SK-N-SH (cell line): ENCODE measurements around the gene HDGFL2. TPM values are rescaled to one million over a fixed set of nuclear protein-coding genes. Genes with fewer than 3 reads are reported as not detected.

Experiments used
- CTCF ChIA-PET: fragments of 300-600, 350-600 bp; formaldehyde crosslinking; extraction: SDS; loops from one replicate; lab custom pipeline; 2021; lab: Yijun Ruan, JAX
- POLR2A ChIA-PET: fragments of 350-600 bp; sonication (Branson Sonifier 250); formaldehyde crosslinking; extraction: SDS; loops from one replicate; lab custom pipeline; 2020; ENCODE audit warnings: antibody characterized with exemption, inconsistent platforms; lab: Yijun Ruan, JAX
- DNase-seq: peaks from one replicate; pipeline ENCODE4 v3.0.0; 2012
- H2AFZ ChIP-seq: fragments of 200-600 bp; sonication (generic); 2 replicates; pipeline ENCODE4 v1.8.1; 2016; ENCODE audit warnings: antibody characterized with exemption, mild to moderate bottlenecking, low read depth
- H3F3A ChIP-seq: fragments of 200-600 bp; sonication (generic); replicated peaks from 2 replicates; pipeline ENCODE3; 2016; ENCODE audit warnings: antibody characterized with exemption, mild to moderate bottlenecking; ENCODE audit not compliant: insufficient read depth
- H3K27ac ChIP-seq, 2 experiments: fragments of 200-500 bp in 1 of 2; fragments of 200-600 bp in 1 of 2; sonication (Bioruptor generic) in 1 of 2; sonication (generic), shearing (Covaris generic) in 1 of 2; 2 replicates each; pipeline versions ENCODE4 v1.5.1 to v1.6.1; 2014 to 2016; ENCODE audit warnings: low read depth in 2 of 2, inconsistent platforms in 1 of 2, low read length in 1 of 2, mild to moderate bottlenecking in 1 of 2, mixed read lengths in 1 of 2
- H3K27me3 ChIP-seq: fragments of 200-600 bp; sonication (generic), shearing (Covaris generic); 2 replicates; pipeline ENCODE4 v1.6.1; 2016; ENCODE audit warnings: mixed run types; ENCODE audit not compliant: insufficient read depth
- H3K36me3 ChIP-seq, 2 experiments: fragments of 200-500 bp in 1 of 2; fragments of 200-600 bp in 1 of 2; sonication (Bioruptor generic) in 1 of 2; sonication (generic) in 1 of 2; replicated peaks in 1 of 2; 2 replicates each; pipeline versions ENCODE3 to v1.5.1; 2014 to 2016; ENCODE audit warnings: low read length in 1 of 2, mild to moderate bottlenecking in 1 of 2; ENCODE audit not compliant: insufficient read depth in 2 of 2, control insufficient read depth in 1 of 2
- H3K4me1 ChIP-seq, 2 experiments: fragments of 200-500 bp in 1 of 2; fragments of 200-600 bp in 1 of 2; sonication (Bioruptor generic) in 1 of 2; sonication (generic), shearing (Covaris generic) in 1 of 2; 2 replicates each; pipeline versions ENCODE4 v1.5.1 to v1.6.1; 2014 to 2016; ENCODE audit warnings: low read depth in 1 of 2, low read length in 1 of 2, mixed run types in 1 of 2; ENCODE audit not compliant: insufficient read depth in 2 of 2, control insufficient read depth in 1 of 2
- H3K4me2 ChIP-seq: fragments of 200-600 bp; sonication (generic), shearing (Covaris generic); 2 replicates; pipeline ENCODE4 v1.6.1; 2017; ENCODE audit warnings: mixed run types
- H3K4me3 ChIP-seq, 2 experiments: fragments of 200-500 bp in 1 of 2; fragments of 200-600 bp in 1 of 2; sonication (Bioruptor generic) in 1 of 2; sonication (generic), shearing (Covaris generic) in 1 of 2; 2 replicates each; pipeline versions ENCODE4 v1.5.1 to v1.8.1; 2014 to 2016; ENCODE audit warnings: low read depth in 2 of 2, inconsistent platforms in 1 of 2, low read length in 1 of 2, mild to moderate bottlenecking in 1 of 2, mixed read lengths in 1 of 2, moderate library complexity in 1 of 2
- H3K79me2 ChIP-seq: fragments of 200-600 bp; sonication (generic); 2 replicates; pipeline ENCODE4 v1.8.1; 2017; ENCODE audit warnings: mild to moderate bottlenecking; ENCODE audit not compliant: insufficient read depth
- H3K9ac ChIP-seq: fragments of 200-600 bp; sonication (generic); 2 replicates; pipeline ENCODE4 v1.6.1; 2017; ENCODE audit warnings: mixed run types
- H3K9me2 ChIP-seq: fragments of 200-600 bp; sonication (generic); 2 replicates; pipeline ENCODE4 v1.6.1; 2017; ENCODE audit warnings: mixed run types
- H3K9me3 ChIP-seq: fragments of 200-600 bp; sonication (generic); 2 replicates; pipeline ENCODE4 v1.6.1; 2017; ENCODE audit warnings: mixed run types, mild to moderate bottlenecking, moderate library complexity
- H4K20me1 ChIP-seq: fragments of 200-600 bp; sonication (generic); 2 replicates; pipeline ENCODE4 v1.6.1; 2017; ENCODE audit warnings: mild to moderate bottlenecking, mixed run types; ENCODE audit not compliant: insufficient read depth
- CHD2 ChIP-seq: fragments of 150-350 bp; IDR thresholded peaks from 2 replicates; pipeline ENCODE4 v1.6.1; 2018; ENCODE audit warnings: low read length; ENCODE audit not compliant: partially characterized antibody
- ELF1 ChIP-seq: IDR thresholded peaks from 2 replicates; pipeline ENCODE4 v1.4.0; 2012
- EZH2phosphoT487 ChIP-seq: fragments of 200-600 bp; sonication (generic); IDR thresholded peaks from 2 replicates; pipeline ENCODE4 v1.6.1; 2017; ENCODE audit warnings: low read depth, mixed run types, mild to moderate bottlenecking, antibody characterized with exemption, moderate library complexity, borderline replicate concordance
- FOSL2 ChIP-seq: IDR thresholded peaks from 2 replicates; pipeline ENCODE4 v1.4.0; 2012; ENCODE audit warnings: low read depth, mild to moderate bottlenecking, moderate library complexity, borderline replicate concordance
- GABPA ChIP-seq: IDR thresholded peaks from 2 replicates; pipeline ENCODE4 v1.4.0; 2012; ENCODE audit warnings: low read depth, mild to moderate bottlenecking
- GATA2 ChIP-seq: sonication (generic); formaldehyde crosslinking; IDR thresholded peaks from 2 replicates; pipeline ENCODE4 v1.5.0; 2020; ENCODE audit warnings: mild to moderate bottlenecking, missing genetic modification reagents
- JUND ChIP-seq: IDR thresholded peaks from 2 replicates; pipeline ENCODE4 v1.4.0; 2012
- MAX ChIP-seq: IDR thresholded peaks from 2 replicates; pipeline ENCODE4 v1.4.0; 2012; ENCODE audit warnings: low read depth
- MEF2A ChIP-seq: IDR thresholded peaks from 2 replicates; pipeline ENCODE4 v1.4.0; 2012; ENCODE audit warnings: low read depth, borderline replicate concordance
- MXI1 ChIP-seq: IDR thresholded peaks from 2 replicates; pipeline ENCODE4 v1.6.1; 2012; ENCODE audit warnings: mild to moderate bottlenecking, low read depth, low read length, improper control_type of control experiment
- NRF1 ChIP-seq: IDR thresholded peaks from 2 replicates; pipeline ENCODE4 v1.6.1; 2012; ENCODE audit warnings: low read depth, mild to moderate bottlenecking, low read length
- RAD21 ChIP-seq: IDR thresholded peaks from 2 replicates; pipeline ENCODE4 v1.6.1; 2012; ENCODE audit warnings: mild to moderate bottlenecking, low read length
- RCOR1 ChIP-seq: fragments of 150-350 bp; IDR thresholded peaks from 2 replicates; pipeline ENCODE4 v1.6.1; 2017; ENCODE audit warnings: antibody characterized with exemption, low read length
- RFX5 ChIP-seq: IDR thresholded peaks from 2 replicates; pipeline ENCODE4 v1.6.1; 2012; ENCODE audit warnings: mild to moderate bottlenecking, improper control_type of control experiment, low read length
- SMC3 ChIP-seq: IDR thresholded peaks from 2 replicates; pipeline ENCODE4 v1.6.1; 2012; ENCODE audit warnings: low read depth, low read length, improper control_type of control experiment
- TAF1 ChIP-seq: IDR thresholded peaks from 2 replicates; pipeline ENCODE4 v1.6.1; 2012; ENCODE audit warnings: low read depth, mild to moderate bottlenecking, low read length, moderate library complexity, borderline replicate concordance
- TEAD4 ChIP-seq: IDR thresholded peaks from 2 replicates; pipeline ENCODE4 v1.4.0; 2012; ENCODE audit warnings: mild to moderate bottlenecking, borderline replicate concordance; ENCODE audit not compliant: insufficient read depth
- YY1 ChIP-seq: IDR thresholded peaks from 2 replicates; pipeline ENCODE4 v1.4.0; 2012; ENCODE audit warnings: low read depth, mild to moderate bottlenecking
- WGBS: methylation state at CpG from one replicate; pipeline ENCODE4 v1.1.6; 2017; ENCODE audit warnings: low lambda C conversion rate; 5-methylcytosine and 5-hydroxymethylcytosine counted together
- polyA plus RNA-seq, 3 experiments: library from polyadenylated mRNA; depleted of rRNA; stranded (reverse); fragments of >200 nt; gene quantifications; 2 replicates each; pipeline ENCODE4 v1.2.3, GENCODE V29; 2012
- TF ChIP-seq, protein P1 (sequence below): IDR thresholded peaks from 2 replicates; pipeline ENCODE4 v1.4.0; 2012; ENCODE audit warnings: low read depth, borderline replicate concordance
- TF ChIP-seq, protein P2 (sequence below): fragments of 150-350 bp; IDR thresholded peaks from 2 replicates; pipeline ENCODE4 v1.6.1; 2017; ENCODE audit warnings: antibody characterized with exemption, low read length, low read depth, borderline replicate concordance
- TF ChIP-seq, protein P3 (sequence below): IDR thresholded peaks from 2 replicates; pipeline ENCODE4; 2012

The HDGFL2 gene
- polyA plus RNA-seq, 1 of the 3 experiments (the other 2 are of a cell fraction): 77.8 TPM

DNA sequence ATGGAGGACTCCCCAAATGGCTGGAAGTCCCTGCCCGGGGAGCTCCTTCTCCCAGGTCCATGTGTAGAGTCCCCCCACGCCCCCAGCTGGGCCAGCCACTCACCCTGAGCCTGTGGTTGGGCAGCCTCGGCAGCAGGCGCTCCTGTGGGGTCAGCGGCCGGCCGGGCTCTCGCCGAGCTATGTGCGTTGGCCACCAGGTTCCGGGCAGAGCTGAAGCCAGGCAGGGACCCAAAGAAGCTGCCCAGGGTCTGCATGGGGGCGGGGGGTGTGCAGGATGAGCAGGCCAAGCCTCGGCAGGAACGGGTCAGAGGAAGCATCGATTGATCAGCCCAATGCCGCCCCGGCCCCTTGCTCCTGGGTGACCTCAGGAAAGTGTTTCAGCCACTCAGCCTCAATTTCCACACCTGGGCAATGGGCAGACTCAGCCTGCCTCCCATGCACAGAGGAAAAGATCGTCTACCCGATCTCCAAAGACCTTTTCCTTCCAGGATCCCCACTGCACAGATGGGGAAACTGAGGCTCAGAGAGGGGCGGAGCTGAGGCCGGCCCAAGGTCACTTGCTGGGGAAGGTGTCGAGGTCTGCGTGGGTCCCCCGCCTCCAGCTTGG is 45.5 kb downstream of the HDGFL2 start:
- Histone ChIP-seq H3K9me3 (no peaks in the 10 kb centered on the region), H3K4me1 (peaks cover 0 to 3% of the 10 kb centered on the region in 2 experiments; a peak in 1 of 4 replicates), H2AFZ (no peak overlapping the region), H3K27me3 (no peaks in the 10 kb centered on the region), H3K79me2 (no peaks in the 10 kb centered on the region), H3K9ac (no peak overlapping the region), H3K4me3 (no peak overlapping the region), H4K20me1 (no peaks in the 10 kb centered on the region), H3K9me2 (no peaks in the 10 kb centered on the region), H3K27ac (no peak overlapping the region), H3F3A (no peaks in the 10 kb centered on the region), H3K4me2 (no peak overlapping the region), H3K36me3 (no peaks in the 10 kb centered on the region)
- no peak for DNase-seq
- ChIA-PET CTCF (interaction anchor here (1.1 kb wide), 1 partner anchor 9 kb away, joined by 4 read pairs; no protein-coding TSS in a partner anchor), POLR2A (interaction anchor here (1.0 kb wide), 1 partner anchor 9 kb away, joined by 3 read pairs; no protein-coding TSS in a partner anchor)
- TF ChIP-seq MXI1: no peak
- no peak for TF ChIP-seq GATA2
- TF ChIP-seq RAD21: no peak
- no peak for TF ChIP-seq EZH2phosphoT487
- no peak for TF ChIP-seq GABPA
- no peak for TF ChIP-seq RCOR1
- no peak for TF ChIP-seq ELF1
- TF ChIP-seq, protein P1, sequence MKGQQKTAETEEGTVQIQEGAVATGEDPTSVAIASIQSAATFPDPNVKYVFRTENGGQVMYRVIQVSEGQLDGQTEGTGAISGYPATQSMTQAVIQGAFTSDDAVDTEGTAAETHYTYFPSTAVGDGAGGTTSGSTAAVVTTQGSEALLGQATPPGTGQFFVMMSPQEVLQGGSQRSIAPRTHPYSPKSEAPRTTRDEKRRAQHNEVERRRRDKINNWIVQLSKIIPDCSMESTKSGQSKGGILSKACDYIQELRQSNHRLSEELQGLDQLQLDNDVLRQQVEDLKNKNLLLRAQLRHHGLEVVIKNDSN: no peak
- no peak for TF ChIP-seq YY1
- no peak for TF ChIP-seq NRF1
- TF ChIP-seq, protein P2, sequence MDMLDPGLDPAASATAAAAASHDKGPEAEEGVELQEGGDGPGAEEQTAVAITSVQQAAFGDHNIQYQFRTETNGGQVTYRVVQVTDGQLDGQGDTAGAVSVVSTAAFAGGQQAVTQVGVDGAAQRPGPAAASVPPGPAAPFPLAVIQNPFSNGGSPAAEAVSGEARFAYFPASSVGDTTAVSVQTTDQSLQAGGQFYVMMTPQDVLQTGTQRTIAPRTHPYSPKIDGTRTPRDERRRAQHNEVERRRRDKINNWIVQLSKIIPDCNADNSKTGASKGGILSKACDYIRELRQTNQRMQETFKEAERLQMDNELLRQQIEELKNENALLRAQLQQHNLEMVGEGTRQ: no peak
- no CpG with 5 or more reads among the region's 24 CpGs for WGBS

DNA sequence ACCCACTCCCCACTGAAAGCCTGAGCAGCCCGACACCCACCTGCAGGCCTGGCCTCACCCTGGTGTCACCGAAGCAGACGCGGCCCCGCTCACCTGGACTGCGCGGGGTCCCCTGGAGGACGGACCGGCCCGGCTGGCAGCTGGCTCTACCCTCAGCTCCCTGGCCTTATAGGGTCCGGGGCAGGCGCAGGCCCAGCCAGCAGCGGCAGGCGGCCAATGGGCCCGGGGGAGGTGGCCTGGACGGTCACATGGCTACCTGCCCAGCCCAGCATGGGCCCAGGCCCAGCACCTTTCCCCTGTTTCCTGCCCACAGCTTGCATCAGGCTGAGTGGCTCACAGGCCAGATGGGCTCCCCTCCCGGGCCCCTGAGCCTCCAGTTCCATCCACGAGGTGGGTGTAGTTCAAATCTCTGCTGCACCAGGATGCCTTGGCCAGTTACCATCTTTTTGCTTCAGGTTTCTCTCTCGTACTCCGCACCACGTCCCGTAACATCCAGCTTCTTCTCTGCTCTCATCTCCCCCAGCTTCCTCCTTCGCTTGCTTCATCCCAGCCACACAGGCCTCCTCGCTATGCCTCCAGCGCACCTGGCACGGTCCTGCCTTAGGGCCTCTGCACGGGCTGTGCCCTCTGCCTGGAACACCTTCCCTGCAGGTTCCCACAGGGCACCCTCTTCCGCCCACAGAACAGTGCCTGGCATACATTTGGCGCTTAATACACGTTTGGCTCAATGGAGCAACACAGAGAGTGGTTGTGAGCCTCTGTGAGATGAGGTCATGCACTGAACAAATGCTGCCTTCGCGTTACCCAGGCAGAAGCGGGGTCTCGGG is 46.5 kb downstream of the HDGFL2 start, which contains the start of gene PLIN4:
PLIN4 (minus strand) TSS at position 142 of the 827 bp plus-strand sequence. CDS start 214 bp downstream, outside the sequence.
- H3K79me2 ChIP-seq: no peaks in the 10 kb centered on the region
- H3K36me3 ChIP-seq: no peaks in the 10 kb centered on the region
- POLR2A ChIA-PET: interaction anchor here (1.0 kb wide), 1 partner anchor 10 kb away, joined by 3 read pairs; no protein-coding TSS in a partner anchor
- H3K9ac ChIP-seq: no peak within 1 kb of the TSS
- CTCF ChIA-PET: interaction anchor here (0.8 to 1.1 kb wide), 3 partner anchors 8 to 118 kb away, joined by 3 to 5 read pairs (median 4); partner anchors contain the start of gene PLIN5
- 84% methylated on average over 18 of the region's 34 CpGs for WGBS
- no peaks in the 10 kb centered on the region for H3K27me3 ChIP-seq
- no peaks in the 10 kb centered on the region for H3F3A ChIP-seq
- H2AFZ ChIP-seq: no peak within 1 kb of the TSS
- no peaks in the 10 kb centered on the region for H3K9me3 ChIP-seq
- no peaks in the 10 kb centered on the region for H3K9me2 ChIP-seq
- no peak for DNase-seq
- H3K4me1 ChIP-seq: peaks cover 0 to 3% of the 10 kb centered on the region in 2 experiments; a peak in 1 of 4 replicates
- H3K4me3 ChIP-seq: no peak within 1 kb of the TSS
- H4K20me1 ChIP-seq: no peaks in the 10 kb centered on the region
- no peak within 1 kb of the TSS for H3K4me2 ChIP-seq
- H3K27ac ChIP-seq: no peak within 1 kb of the TSS
- TF ChIP-seq TEAD4 (no peak), RFX5 (no peak), MAX (no peak), NRF1 (no peak), SMC3 (no peak), MEF2A (no peak), FOSL2 (no peak), CHD2 (no peak), EZH2phosphoT487 (no peak), JUND (no peak), TAF1 (no peak), GABPA (no peak), YY1 (no peak), ELF1 (no peak)
- TF ChIP-seq, protein P3, sequence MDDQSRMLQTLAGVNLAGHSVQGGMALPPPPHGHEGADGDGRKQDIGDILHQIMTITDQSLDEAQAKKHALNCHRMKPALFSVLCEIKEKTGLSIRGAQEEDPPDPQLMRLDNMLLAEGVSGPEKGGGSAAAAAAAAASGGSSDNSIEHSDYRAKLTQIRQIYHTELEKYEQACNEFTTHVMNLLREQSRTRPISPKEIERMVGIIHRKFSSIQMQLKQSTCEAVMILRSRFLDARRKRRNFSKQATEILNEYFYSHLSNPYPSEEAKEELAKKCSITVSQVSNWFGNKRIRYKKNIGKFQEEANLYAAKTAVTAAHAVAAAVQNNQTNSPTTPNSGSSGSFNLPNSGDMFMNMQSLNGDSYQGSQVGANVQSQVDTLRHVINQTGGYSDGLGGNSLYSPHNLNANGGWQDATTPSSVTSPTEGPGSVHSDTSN: no peak
- TF ChIP-seq, protein P1: no peak
